ENCODE measurements around the gene MAGEA11. TPM values are rescaled to one million over a fixed set of nuclear protein-coding genes. Genes with fewer than 3 reads are reported as not detected.

MAGEA11 gene
- total and polyA plus RNA-seq, 2 of the 13 experiments (the other 11 are each of a cell fraction or from before 2014, with no cell fraction given): not detected

DNA sequence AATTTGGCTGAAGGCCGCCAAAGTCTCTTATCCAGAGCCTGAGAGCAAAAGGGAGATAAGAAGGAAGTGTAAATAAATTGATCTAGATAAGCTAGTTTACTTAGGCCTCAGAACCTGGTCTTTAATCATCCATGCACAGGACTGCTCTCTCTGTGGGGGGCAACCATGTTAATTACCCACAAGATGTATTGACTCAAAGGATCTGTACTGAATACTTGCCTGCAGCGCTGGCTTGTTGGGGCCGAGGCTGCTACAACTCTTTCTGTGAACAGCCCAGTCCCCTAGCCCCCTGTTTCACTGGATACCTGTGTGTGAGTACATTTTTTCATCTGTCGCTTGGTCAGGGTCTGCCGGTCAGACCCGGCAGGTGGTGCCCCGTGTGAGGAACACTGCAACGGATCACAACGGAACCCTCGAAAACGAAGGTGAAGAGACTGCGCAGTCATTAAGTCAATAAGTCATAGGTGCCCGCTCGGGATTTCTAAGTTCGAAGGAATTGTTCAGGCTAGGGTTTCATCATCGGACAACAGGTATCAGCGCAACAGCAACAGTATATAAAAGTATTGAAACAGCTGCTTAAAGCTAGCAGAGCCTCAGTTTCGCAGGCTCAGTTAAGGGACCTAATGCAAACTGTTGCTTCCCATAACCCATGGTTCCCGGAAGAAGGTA is 8.3 kb downstream of the MAGEA11 start (continued):
- TF ChIP-seq, protein P1, sequence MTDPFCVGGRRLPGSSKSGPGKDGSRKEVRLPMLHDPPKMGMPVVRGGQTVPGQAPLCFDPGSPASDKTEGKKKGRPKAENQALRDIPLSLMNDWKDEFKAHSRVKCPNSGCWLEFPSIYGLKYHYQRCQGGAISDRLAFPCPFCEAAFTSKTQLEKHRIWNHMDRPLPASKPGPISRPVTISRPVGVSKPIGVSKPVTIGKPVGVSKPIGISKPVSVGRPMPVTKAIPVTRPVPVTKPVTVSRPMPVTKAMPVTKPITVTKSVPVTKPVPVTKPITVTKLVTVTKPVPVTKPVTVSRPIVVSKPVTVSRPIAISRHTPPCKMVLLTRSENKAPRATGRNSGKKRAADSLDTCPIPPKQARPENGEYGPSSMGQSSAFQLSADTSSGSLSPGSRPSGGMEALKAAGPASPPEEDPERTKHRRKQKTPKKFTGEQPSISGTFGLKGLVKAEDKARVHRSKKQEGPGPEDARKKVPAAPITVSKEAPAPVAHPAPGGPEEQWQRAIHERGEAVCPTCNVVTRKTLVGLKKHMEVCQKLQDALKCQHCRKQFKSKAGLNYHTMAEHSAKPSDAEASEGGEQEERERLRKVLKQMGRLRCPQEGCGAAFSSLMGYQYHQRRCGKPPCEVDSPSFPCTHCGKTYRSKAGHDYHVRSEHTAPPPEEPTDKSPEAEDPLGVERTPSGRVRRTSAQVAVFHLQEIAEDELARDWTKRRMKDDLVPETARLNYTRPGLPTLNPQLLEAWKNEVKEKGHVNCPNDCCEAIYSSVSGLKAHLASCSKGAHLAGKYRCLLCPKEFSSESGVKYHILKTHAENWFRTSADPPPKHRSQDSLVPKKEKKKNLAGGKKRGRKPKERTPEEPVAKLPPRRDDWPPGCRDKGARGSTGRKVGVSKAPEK (CRISPR knock-in tag; IDR thresholded peaks at IDR 0.05; ENCODE audit: borderline replicate concordance): no peak
- TF ChIP-seq, protein P2, sequence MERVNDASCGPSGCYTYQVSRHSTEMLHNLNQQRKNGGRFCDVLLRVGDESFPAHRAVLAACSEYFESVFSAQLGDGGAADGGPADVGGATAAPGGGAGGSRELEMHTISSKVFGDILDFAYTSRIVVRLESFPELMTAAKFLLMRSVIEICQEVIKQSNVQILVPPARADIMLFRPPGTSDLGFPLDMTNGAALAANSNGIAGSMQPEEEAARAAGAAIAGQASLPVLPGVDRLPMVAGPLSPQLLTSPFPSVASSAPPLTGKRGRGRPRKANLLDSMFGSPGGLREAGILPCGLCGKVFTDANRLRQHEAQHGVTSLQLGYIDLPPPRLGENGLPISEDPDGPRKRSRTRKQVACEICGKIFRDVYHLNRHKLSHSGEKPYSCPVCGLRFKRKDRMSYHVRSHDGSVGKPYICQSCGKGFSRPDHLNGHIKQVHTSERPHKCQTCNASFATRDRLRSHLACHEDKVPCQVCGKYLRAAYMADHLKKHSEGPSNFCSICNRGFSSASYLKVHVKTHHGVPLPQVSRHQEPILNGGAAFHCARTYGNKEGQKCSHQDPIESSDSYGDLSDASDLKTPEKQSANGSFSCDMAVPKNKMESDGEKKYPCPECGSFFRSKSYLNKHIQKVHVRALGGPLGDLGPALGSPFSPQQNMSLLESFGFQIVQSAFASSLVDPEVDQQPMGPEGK (CRISPR knock-in tag; IDR thresholded peaks at IDR 0.05): peak; percentile 62; the same call in 1 of the 2 replicates
- TF ChIP-seq NR2F6 (IDR thresholded peaks at IDR 0.05) (peak; percentile 39; the same call in 1 of the 2 replicates), NR2F6 (CRISPR knock-in tag; IDR thresholded peaks at IDR 0.05) (no peak), CBX5 (CRISPR knock-in tag; IDR thresholded peaks at IDR 0.05; ENCODE audit: borderline replicate concordance) (no peak), SALL2 (CRISPR knock-in tag; IDR thresholded peaks at IDR 0.05) (no peak), ZNF552 (CRISPR knock-in tag; IDR thresholded peaks at IDR 0.05; ENCODE audit: borderline replicate concordance) (no peak), ZNF292 (CRISPR knock-in tag; IDR thresholded peaks at IDR 0.05; ENCODE audit: borderline replicate concordance, low read depth) (no peak), REL (CRISPR knock-in tag; conservative IDR thresholded peaks at IDR 0.05) (no peak), ZNF121 (CRISPR knock-in tag; IDR thresholded peaks at IDR 0.05) (no peak), U2AF2 (IDR thresholded peaks at IDR 0.05; ENCODE audit: low read depth, low read length) (no peak), HHEX (CRISPR knock-in tag; IDR thresholded peaks at IDR 0.05) (peak; percentile 81), NKX3-1 (CRISPR knock-in tag; IDR thresholded peaks at IDR 0.05) (no peak)
- TF ChIP-seq, protein P3, sequence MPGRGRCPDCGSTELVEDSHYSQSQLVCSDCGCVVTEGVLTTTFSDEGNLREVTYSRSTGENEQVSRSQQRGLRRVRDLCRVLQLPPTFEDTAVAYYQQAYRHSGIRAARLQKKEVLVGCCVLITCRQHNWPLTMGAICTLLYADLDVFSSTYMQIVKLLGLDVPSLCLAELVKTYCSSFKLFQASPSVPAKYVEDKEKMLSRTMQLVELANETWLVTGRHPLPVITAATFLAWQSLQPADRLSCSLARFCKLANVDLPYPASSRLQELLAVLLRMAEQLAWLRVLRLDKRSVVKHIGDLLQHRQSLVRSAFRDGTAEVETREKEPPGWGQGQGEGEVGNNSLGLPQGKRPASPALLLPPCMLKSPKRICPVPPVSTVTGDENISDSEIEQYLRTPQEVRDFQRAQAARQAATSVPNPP (CRISPR knock-in tag; IDR thresholded peaks at IDR 0.05): no peak
- TF ChIP-seq, protein P4, sequence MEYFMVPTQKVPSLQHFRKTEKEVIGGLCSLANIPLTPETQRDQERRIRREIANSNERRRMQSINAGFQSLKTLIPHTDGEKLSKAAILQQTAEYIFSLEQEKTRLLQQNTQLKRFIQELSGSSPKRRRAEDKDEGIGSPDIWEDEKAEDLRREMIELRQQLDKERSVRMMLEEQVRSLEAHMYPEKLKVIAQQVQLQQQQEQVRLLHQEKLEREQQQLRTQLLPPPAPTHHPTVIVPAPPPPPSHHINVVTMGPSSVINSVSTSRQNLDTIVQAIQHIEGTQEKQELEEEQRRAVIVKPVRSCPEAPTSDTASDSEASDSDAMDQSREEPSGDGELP (IDR thresholded peaks at IDR 0.05; ENCODE audit: borderline replicate concordance, low read depth): no peak
- TF ChIP-seq, protein P5, sequence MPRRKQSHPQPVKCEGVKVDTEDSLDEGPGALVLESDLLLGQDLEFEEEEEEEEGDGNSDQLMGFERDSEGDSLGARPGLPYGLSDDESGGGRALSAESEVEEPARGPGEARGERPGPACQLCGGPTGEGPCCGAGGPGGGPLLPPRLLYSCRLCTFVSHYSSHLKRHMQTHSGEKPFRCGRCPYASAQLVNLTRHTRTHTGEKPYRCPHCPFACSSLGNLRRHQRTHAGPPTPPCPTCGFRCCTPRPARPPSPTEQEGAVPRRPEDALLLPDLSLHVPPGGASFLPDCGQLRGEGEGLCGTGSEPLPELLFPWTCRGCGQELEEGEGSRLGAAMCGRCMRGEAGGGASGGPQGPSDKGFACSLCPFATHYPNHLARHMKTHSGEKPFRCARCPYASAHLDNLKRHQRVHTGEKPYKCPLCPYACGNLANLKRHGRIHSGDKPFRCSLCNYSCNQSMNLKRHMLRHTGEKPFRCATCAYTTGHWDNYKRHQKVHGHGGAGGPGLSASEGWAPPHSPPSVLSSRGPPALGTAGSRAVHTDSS (CRISPR knock-in tag; conservative IDR thresholded peaks at IDR 0.05): no peak
- TF ChIP-seq, protein P6, sequence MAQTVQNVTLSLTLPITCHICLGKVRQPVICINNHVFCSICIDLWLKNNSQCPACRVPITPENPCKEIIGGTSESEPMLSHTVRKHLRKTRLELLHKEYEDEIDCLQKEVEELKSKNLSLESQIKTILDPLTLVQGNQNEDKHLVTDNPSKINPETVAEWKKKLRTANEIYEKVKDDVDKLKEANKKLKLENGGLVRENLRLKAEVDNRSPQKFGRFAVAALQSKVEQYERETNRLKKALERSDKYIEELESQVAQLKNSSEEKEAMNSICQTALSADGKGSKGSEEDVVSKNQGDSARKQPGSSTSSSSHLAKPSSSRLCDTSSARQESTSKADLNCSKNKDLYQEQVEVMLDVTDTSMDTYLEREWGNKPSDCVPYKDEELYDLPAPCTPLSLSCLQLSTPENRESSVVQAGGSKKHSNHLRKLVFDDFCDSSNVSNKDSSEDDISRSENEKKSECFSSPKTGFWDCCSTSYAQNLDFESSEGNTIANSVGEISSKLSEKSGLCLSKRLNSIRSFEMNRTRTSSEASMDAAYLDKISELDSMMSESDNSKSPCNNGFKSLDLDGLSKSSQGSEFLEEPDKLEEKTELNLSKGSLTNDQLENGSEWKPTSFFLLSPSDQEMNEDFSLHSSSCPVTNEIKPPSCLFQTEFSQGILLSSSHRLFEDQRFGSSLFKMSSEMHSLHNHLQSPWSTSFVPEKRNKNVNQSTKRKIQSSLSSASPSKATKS (CRISPR knock-in tag; IDR thresholded peaks at IDR 0.05): no peak

All from HepG2 (cell line).